GM19324 (cell line): Measurements from ENCODE around the gene B9D2.
"Not testable (repeated sequence)": the region's sequence is repeated elsewhere in the genome, so short reads cannot be mapped to it uniquely, and the experiment has no call there.

Experiments used
- ATAC-seq: cut with Tn5 transposase; IDR thresholded peaks from one replicate; pipeline ENCODE4 v1.9.1; 2021; ENCODE audit warnings: mild to moderate bottlenecking, moderate library complexity; ENCODE audit not compliant: unreplicated experiment, low FRiP score

B9D2 gene

GRCh38 chr19:41363753-41364523 is at the start of gene B9D2:
B9D2 (minus strand) TSS chr19:41364149; CDS start chr19:41363519, 630 bp downstream.
- peak; percentile 91 for ATAC-seq

- ATAC-seq, result no peak
Observed at GRCh38 chr19:41412953-41413352, 49.0 kb upstream of the B9D2 start.

- ATAC-seq, result no peak
Observed at GRCh38 chr19:41411968-41412265, 48.0 kb upstream of the B9D2 start.

- ATAC-seq, result no peak
Observed at GRCh38 chr19:41411100-41411967, 47.4 kb upstream of the B9D2 start.

GRCh38 chr19:41410336-41411054 is 46.5 kb upstream of the B9D2 start:
- ATAC-seq, result no peak

GRCh38 chr19:41409288-41409687 is 45.3 kb upstream of the B9D2 start:
- ATAC-seq, result no peak

- ATAC-seq, result not testable (repeated sequence)
Observed at GRCh38 chr19:41408846-41409245, 44.9 kb upstream of the B9D2 start.

GRCh38 chr19:41408256-41408655 is 44.3 kb upstream of the B9D2 start:
- ATAC-seq, result no peak

GRCh38 chr19:41407271-41407670 is 43.3 kb upstream of the B9D2 start:
- ATAC-seq, result no peak

GRCh38 chr19:41405776-41406175 is 41.8 kb upstream of the B9D2 start:
- no peak for ATAC-seq

GRCh38 chr19:41403181-41403970 is 39.4 kb upstream of the B9D2 start:
- no peak for ATAC-seq

- ATAC-seq, result no peak
Observed at GRCh38 chr19:41402010-41402409, 38.1 kb upstream of the B9D2 start.

- no peak for ATAC-seq
Observed at GRCh38 chr19:41401483-41401882, 37.5 kb upstream of the B9D2 start.

GRCh38 chr19:41399525-41399924 is 35.6 kb upstream of the B9D2 start:
- ATAC-seq, result no peak

GRCh38 chr19:41399091-41399490 is 35.1 kb upstream of the B9D2 start:
- ATAC-seq, result no peak

GRCh38 chr19:41398598-41398997 is 34.6 kb upstream of the B9D2 start:
- ATAC-seq, result no peak

- no peak for ATAC-seq
Observed at GRCh38 chr19:41398050-41398418, 34.1 kb upstream of the B9D2 start.

- peak; percentile 93 for ATAC-seq
Observed at GRCh38 chr19:41397086-41398049, 33.4 kb upstream of the B9D2 start, which contains the start of the genes BCKDHA and EXOSC5. BCKDHA (plus strand) TSS chr19:41397818; CDS start chr19:41397828, 10 bp downstream. EXOSC5 (minus strand) TSS chr19:41397359; CDS start chr19:41397328, 31 bp downstream.

- no peak for ATAC-seq
Observed at GRCh38 chr19:41395355-41395754, 31.4 kb upstream of the B9D2 start.
